Esophagus muscularis mucosa (tissue), 4 donors: ENCODE measurements around the gene SLC50A1.

Source experiments
- EP300 ChIP-seq: sonication (generic); formaldehyde crosslinking; IDR thresholded peaks from one replicate; pipeline ENCODE4 v1.6.1; 2017; ENCODE audit warnings: antibody characterized with exemption
- POLR2A ChIP-seq: fragments of 450-650 bp; IDR thresholded peaks from one replicate; pipeline ENCODE4 v1.6.1; 2017; ENCODE audit warnings: antibody characterized with exemption, moderate library complexity, mild to moderate bottlenecking, low read depth
- POLR2AphosphoS5 ChIP-seq, 2 donors: sonication (generic); formaldehyde crosslinking; IDR thresholded peaks; one replicate each; pipeline ENCODE4 v1.6.1; 2017; ENCODE audit warnings: antibody characterized with exemption in 2 of 2
- TF ChIP-seq, protein P1 (sequence below), 3 experiments: fragments of 200-600 bp in 2 of 3; fragments of 450-650 bp in 1 of 3; sonication (generic) in 2 of 3; IDR thresholded peaks; one replicate each; pipeline ENCODE4 v1.5.1; 2017 to 2019; ENCODE audit warnings: antibody characterized with exemption in 3 of 3, mild to moderate bottlenecking in 2 of 3, moderate library complexity in 1 of 3

- TF ChIP-seq, protein P1, sequence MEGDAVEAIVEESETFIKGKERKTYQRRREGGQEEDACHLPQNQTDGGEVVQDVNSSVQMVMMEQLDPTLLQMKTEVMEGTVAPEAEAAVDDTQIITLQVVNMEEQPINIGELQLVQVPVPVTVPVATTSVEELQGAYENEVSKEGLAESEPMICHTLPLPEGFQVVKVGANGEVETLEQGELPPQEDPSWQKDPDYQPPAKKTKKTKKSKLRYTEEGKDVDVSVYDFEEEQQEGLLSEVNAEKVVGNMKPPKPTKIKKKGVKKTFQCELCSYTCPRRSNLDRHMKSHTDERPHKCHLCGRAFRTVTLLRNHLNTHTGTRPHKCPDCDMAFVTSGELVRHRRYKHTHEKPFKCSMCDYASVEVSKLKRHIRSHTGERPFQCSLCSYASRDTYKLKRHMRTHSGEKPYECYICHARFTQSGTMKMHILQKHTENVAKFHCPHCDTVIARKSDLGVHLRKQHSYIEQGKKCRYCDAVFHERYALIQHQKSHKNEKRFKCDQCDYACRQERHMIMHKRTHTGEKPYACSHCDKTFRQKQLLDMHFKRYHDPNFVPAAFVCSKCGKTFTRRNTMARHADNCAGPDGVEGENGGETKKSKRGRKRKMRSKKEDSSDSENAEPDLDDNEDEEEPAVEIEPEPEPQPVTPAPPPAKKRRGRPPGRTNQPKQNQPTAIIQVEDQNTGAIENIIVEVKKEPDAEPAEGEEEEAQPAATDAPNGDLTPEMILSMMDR (IDR thresholded peaks at IDR 0.05): no peak
- TF ChIP-seq POLR2A (no peak), EP300 (no peak), POLR2AphosphoS5 (IDR thresholded peaks at IDR 0.05) (peak in 1 of 2 donors; percentile 42)
These were observed 31.0 kb downstream of the SLC50A1 start for GRCh38 chr1:155166471-155167165.
